GM13977 (cell line): Measurements from ENCODE around the gene C1orf74.

Experiments
- DNase-seq: peaks from one replicate; pipeline ENCODE4 v3.0.0; 2012; ENCODE audit warnings: low spot score
- CTCF ChIP-seq: IDR thresholded peaks from 2 replicates; pipeline ENCODE4 v1.5.1; 2012; ENCODE audit warnings: mild to moderate bottlenecking, control low read depth; ENCODE audit not compliant: insufficient read depth; ENCODE audit errors: extremely low read depth, missing control alignments
- in situ Hi-C: fragments of 300-500 bp; cut with MboI; formaldehyde crosslinking; loops from one replicate; pipeline ENCODE4 v1.12.0; 2022; ENCODE audit warnings: low sequenced_read_pairs, low pct_unique_long_range_greater_than_20kb, mixed read lengths, inconsistent platforms; ENCODE audit not compliant: unreplicated experiment

Gene C1orf74

GRCh38 chr1:209816923-209817322 is 32.6 kb upstream of the C1orf74 start:
- in situ Hi-C loops: no loop called here
- TF ChIP-seq CTCF: no peak
- DNase-seq: no peak

GRCh38 chr1:209815931-209816341 is 31.6 kb upstream of the C1orf74 start:
- no peak for DNase-seq
- no peak for TF ChIP-seq CTCF
- in situ Hi-C loops: no loop called here

- in situ Hi-C loops: no loop called here
- DNase-seq: no peak
- TF ChIP-seq CTCF: no peak
Measured at GRCh38 chr1:209815490-209815889, 31.1 kb upstream of the C1orf74 start.

- in situ Hi-C loops: no loop called here
- no peak for TF ChIP-seq CTCF
- no peak for DNase-seq
Measured at GRCh38 chr1:209813902-209814301, 29.5 kb upstream of the C1orf74 start.

GRCh38 chr1:209810783-209811182 is 26.4 kb upstream of the C1orf74 start:
- no peak for TF ChIP-seq CTCF
- no peak for DNase-seq
- in situ Hi-C loops: no loop called here

- no peak for DNase-seq
- in situ Hi-C loops: no loop called here
- no peak for TF ChIP-seq CTCF
Measured at GRCh38 chr1:209809611-209810010, 25.3 kb upstream of the C1orf74 start.

GRCh38 chr1:209808059-209808581 is 23.8 kb upstream of the C1orf74 start:
- no peak for DNase-seq

More at GRCh38 chr1:209808059-209808581, 23.8 kb upstream of the C1orf74 start:
- in situ Hi-C loops: no loop called here
- TF ChIP-seq CTCF: no peak
